Skeletal muscle satellite cell (primary cell): ENCODE results near the gene NDRG2. TPM values are rescaled to one million over a fixed set of nuclear protein-coding genes. Genes with fewer than 3 reads are reported as not detected.

Experiments used
- H3K27me3 ChIP-seq: 2 replicates; pipeline ENCODE4 v1.7.0; 2013; ENCODE audit warnings: low read length; ENCODE audit not compliant: control insufficient read depth, insufficient read depth
- H3K36me3 ChIP-seq: 2 replicates; pipeline ENCODE4 v1.7.0; 2013; ENCODE audit warnings: mild to moderate bottlenecking, control low read depth, low read length; ENCODE audit not compliant: insufficient read depth
- H3K4me1 ChIP-seq: 2 replicates; pipeline ENCODE4 v1.7.0; 2013; ENCODE audit warnings: low read length; ENCODE audit not compliant: control insufficient read depth, insufficient read depth
- H3K4me2 ChIP-seq: 2 replicates; pipeline ENCODE4 v1.7.0; 2013; ENCODE audit warnings: mild to moderate bottlenecking, low read length
- H3K4me3 ChIP-seq: 2 replicates; pipeline ENCODE4 v1.7.0; 2013; ENCODE audit warnings: low read length
- H3K9ac ChIP-seq: 2 replicates; pipeline ENCODE4 v1.7.0; 2013; ENCODE audit warnings: mild to moderate bottlenecking, low read depth, low read length, moderate library complexity
- H3K9me3 ChIP-seq: replicated peaks from 2 replicates; pipeline ENCODE4 v1.7.0; 2013; ENCODE audit warnings: mild to moderate bottlenecking, control low read depth, low read length
- total RNA-seq: library from RNA; depleted of rRNA; stranded (reverse); fragments of >200 nt; gene quantifications from 2 replicates; pipeline ENCODE4 v1.2.3, GENCODE V29; 2012; rRNA removed

The NDRG2 gene
- under 0.01 TPM in 1 of 2 replicates, not detected in the other for total RNA-seq

GRCh38 chr14:21024585-21025370 is at the start of gene NDRG2:
TSS of gene NDRG2 (minus strand) at chr14:21025061. CDS start at chr14:21023315, 1,746 bp downstream.
- Histone ChIP-seq H3K4me1 (no peaks in the 10 kb centered on the region), H3K9ac (no peak within 1 kb of the TSS), H3K4me2 (peak within 1 kb of the TSS; percentile 77), H3K9me3 (no peaks in the 10 kb centered on the region), H3K27me3 (peaks cover 71% of the 10 kb centered on the region), H3K36me3 (no peaks in the 10 kb centered on the region), H3K4me3 (peak within 1 kb of the TSS; percentile 52)

- Histone ChIP-seq H3K4me3 (no peak overlapping the region), H3K9ac (no peak overlapping the region), H3K4me1 (peaks cover 26% of the 10 kb centered on the region), H3K27me3 (no peaks in the 10 kb centered on the region), H3K4me2 (no peak overlapping the region), H3K36me3 (peaks cover 59% of the 10 kb centered on the region), H3K9me3 (no peaks in the 10 kb centered on the region)
Measured at GRCh38 chr14:21073921-21074320, 49.1 kb upstream of the NDRG2 start.

DNA sequence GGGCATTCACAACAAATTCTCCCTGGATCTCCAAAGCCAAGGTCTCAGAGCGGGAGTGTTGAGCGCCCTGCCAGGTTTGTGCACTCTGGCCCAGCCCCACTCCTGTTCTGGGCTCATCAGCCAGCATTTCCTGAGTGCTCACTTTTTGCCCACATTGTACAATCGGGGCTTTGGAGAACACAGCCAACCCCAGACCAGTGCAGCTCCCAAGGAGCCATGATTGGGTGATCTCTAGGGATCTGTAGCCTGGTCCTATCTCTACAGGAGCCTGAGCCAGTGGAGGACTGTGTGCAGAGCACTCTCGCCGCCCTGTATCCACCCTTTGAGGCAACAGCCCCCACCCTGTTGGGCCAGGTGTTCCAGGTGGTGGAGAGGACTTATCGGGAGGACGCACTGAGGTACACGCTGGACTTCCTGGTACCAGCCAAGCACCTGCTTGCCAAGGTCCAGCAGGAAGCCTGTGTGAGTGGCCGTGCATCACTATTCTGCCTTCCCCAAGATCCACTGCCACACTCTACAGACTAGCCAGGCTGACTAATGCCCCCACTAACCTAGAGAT is 48.0 kb upstream of the NDRG2 start:
- Histone ChIP-seq H3K4me2 (peak overlapping the region; percentile 98), H3K4me3 (no peak overlapping the region), H3K27me3 (no peaks in the 10 kb centered on the region), H3K4me1 (peaks cover 30% of the 10 kb centered on the region), H3K9me3 (no peaks in the 10 kb centered on the region), H3K36me3 (peaks cover 49% of the 10 kb centered on the region), H3K9ac (no peak overlapping the region)

GRCh38 chr14:21072031-21072473 is 47.2 kb upstream of the NDRG2 start:
- peak overlapping the region; percentile 81 for H3K4me3 ChIP-seq
- H3K9me3 ChIP-seq: no peaks in the 10 kb centered on the region
- no peaks in the 10 kb centered on the region for H3K27me3 ChIP-seq
- peaks cover 30% of the 10 kb centered on the region for H3K4me1 ChIP-seq
- H3K36me3 ChIP-seq: peaks cover 42% of the 10 kb centered on the region
- H3K9ac ChIP-seq: peak overlapping the region; percentile 75
- H3K4me2 ChIP-seq: peak overlapping the region; percentile 98

GRCh38 chr14:21071225-21072030 is 46.6 kb upstream of the NDRG2 start:
- no peaks in the 10 kb centered on the region for H3K27me3 ChIP-seq

GRCh38 chr14:21070610-21071224 is 45.9 kb upstream of the NDRG2 start:
- no peaks in the 10 kb centered on the region for H3K27me3 ChIP-seq
- H3K9me3 ChIP-seq: no peaks in the 10 kb centered on the region
- peak overlapping the region; percentile 88 for H3K9ac ChIP-seq
- peaks cover 30% of the 10 kb centered on the region for H3K4me1 ChIP-seq
- H3K4me2 ChIP-seq: peak overlapping the region; percentile 98
- peaks cover 28% of the 10 kb centered on the region for H3K36me3 ChIP-seq
- peak overlapping the region; percentile 81 for H3K4me3 ChIP-seq

More at GRCh38 chr14:21071225-21072030, 46.6 kb upstream of the NDRG2 start:
- Histone ChIP-seq H3K4me3 (peak overlapping the region; percentile 81), H3K4me2 (peak overlapping the region; percentile 98), H3K9me3 (no peaks in the 10 kb centered on the region), H3K4me1 (peaks cover 30% of the 10 kb centered on the region), H3K9ac (peak overlapping the region; percentile 88), H3K36me3 (peaks cover 35% of the 10 kb centered on the region)

DNA sequence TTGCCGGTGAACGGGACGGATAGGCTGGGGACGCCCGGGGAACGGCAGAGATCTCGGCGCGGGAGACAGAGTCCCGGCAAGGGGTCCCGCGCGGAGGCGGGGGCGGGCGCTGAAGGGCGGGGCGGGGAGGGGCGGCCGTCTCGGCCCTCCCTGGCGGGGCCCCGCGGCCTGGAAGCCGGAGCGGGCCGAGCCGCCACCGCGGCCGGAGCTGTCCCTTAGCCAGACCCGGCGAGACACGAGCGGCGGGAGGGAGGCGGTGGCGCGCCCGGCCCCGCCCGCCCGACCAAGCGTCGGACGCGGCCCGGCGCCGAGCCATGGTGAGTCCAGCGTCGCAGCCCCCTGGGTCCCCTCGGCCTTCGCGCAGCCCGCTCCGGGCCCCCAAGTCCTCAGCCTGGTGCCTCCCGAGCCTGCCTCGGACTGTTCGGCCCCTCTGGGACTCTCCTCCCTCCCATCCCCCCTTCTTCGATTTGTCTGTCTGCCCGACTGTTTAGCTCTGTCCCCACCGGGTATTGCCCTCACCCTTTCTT is 45.3 kb upstream of the NDRG2 start, which contains the start of gene ARHGEF40:
Gene ARHGEF40, plus strand, starts transcription at position 222 of the 527 bp plus-strand sequence. Its CDS starts 93 bp downstream, at position 315.
- H3K4me1 ChIP-seq: peaks cover 30% of the 10 kb centered on the region
- H3K27me3 ChIP-seq: no peaks in the 10 kb centered on the region
- peaks cover 23% of the 10 kb centered on the region for H3K36me3 ChIP-seq
- H3K4me3 ChIP-seq: peak within 1 kb of the TSS; percentile 81
- peak within 1 kb of the TSS; percentile 98 for H3K4me2 ChIP-seq
- H3K9ac ChIP-seq: peak within 1 kb of the TSS; percentile 88
- H3K9me3 ChIP-seq: no peaks in the 10 kb centered on the region

DNA sequence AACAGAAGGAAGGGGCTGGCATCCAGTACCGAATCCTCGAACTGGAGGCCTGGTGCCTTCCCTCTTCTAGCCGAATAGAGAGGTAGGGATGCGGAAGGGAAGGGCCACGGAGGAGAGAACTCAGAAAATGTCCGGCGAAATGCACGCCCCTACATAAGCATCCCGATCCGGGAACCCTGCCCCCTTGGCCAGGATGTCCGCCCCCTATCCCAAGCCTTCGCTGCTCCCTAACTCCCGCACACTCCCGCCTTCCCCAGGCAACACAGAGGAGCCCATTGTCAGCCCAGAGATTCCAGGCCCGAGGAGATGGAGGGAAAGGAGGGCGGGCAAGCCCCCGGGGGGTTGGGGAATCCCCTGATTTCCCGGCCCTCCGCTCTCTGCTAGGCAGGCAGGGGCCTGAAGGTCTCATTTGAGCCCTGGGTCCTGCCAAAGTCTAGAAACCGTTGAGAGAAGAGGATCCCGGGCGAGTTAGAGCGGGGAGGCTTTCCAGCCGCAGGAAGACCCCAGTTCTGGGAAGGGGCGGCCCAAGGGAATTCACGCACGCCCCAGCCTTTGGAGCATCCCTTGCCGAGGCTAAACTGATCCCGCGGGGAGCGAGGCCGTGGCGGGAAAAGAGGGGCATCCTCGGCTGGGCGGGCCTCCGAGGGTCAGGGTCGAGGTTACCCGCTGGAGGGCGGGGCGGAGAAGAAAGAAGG is 44.7 kb upstream of the NDRG2 start:
- Histone ChIP-seq H3K4me1 (peaks cover 30% of the 10 kb centered on the region), H3K9ac (peak overlapping the region; percentile 88), H3K4me2 (peak overlapping the region; percentile 98), H3K9me3 (no peaks in the 10 kb centered on the region), H3K27me3 (no peaks in the 10 kb centered on the region), H3K36me3 (peaks cover 16% of the 10 kb centered on the region), H3K4me3 (peak overlapping the region; percentile 81)

DNA sequence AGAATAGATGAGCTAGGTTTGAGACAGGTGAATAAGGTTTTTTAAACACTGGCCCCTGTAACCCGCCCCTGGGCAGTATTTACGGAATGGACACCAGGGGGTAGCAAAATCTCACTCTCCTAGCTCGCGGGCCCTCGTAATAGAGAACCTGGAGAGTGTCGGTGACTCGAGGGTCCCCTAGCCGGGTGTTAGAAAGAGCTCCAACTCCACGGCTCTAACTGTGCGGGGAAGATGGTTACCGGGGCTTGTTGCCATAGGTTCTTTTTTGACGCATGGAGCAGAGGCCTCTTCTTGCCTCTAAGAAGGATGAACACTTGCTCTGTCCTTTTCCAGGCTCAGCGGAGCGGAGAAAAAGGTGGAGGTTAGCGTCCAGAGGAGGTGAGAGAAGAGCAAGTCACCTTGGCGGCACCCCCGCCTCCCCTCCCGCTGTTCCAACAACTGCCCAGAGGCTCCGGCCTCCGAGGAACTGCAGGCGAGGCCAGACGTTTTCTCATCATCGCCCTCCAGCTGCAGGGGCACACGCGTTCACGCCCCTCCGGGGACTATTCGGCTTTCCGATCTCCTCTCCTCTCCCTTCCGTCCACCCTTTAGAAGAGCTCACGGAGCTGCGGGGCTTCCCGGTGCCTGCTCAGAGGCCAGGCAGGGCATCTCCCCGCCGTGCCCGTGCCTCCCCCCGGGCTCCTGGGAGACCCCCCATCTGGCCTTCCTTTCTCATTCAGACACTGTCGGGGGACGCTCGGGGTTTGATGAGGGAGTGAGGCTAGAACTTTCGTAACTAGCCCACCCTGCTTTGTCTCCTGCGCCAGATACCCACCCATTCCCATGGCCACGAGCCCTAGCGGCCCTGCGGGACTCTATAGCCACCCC is 43.9 kb upstream of the NDRG2 start:
- Histone ChIP-seq H3K36me3 (peaks cover 9% of the 10 kb centered on the region), H3K9me3 (no peaks in the 10 kb centered on the region), H3K4me2 (peak overlapping the region; percentile 98), H3K4me1 (peaks cover 32% of the 10 kb centered on the region), H3K9ac (peak overlapping the region; percentile 88), H3K4me3 (peak overlapping the region; percentile 81), H3K27me3 (no peaks in the 10 kb centered on the region)
